A673 (cell line): ENCODE data around the gene TFF2. TPM values are rescaled to one million over a fixed set of nuclear protein-coding genes. Genes with fewer than 3 reads are reported as not detected.

Experiments used
- BruUV-seq: library from RNA; stranded (reverse); fragments of 400-500 nt; replicated peaks from 2 replicates; lab custom pipeline; 2021; lab: Mats Ljungman, UMichigan
- CTCF ChIA-PET: fragments of 300-600 bp; sonication (Branson Sonifier 250); formaldehyde crosslinking; loops from one replicate; lab custom pipeline; 2022; ENCODE audit warnings: antibody characterized with exemption; lab: Charles Lee
- POLR2A ChIA-PET: fragments of 300-600 bp; sonication (Branson Sonifier 250); formaldehyde crosslinking; loops from one replicate; lab custom pipeline; 2022; ENCODE audit warnings: antibody characterized with exemption; ENCODE audit not compliant: low non-redundant PET; lab: Charles Lee
- DNase-seq: peaks from one replicate; pipeline ENCODE4 v3.0.0-alpha.2; 2015; ENCODE audit warnings: low spot score
- H3K27ac ChIP-seq: fragments of 200-600 bp; sonication (generic); 2 replicates; pipeline ENCODE4 v1.5.1; 2016; ENCODE audit warnings: mixed run types, low read depth, mild to moderate bottlenecking, mixed read lengths, antibody characterized with exemption, low read length; ENCODE audit not compliant: poor library complexity, severe bottlenecking
- H3K27me3 ChIP-seq: fragments of 200-600 bp; sonication (generic); replicated peaks from 2 replicates; pipeline ENCODE4 v1.6.1; 2017; ENCODE audit warnings: mixed run types, low read depth, mild to moderate bottlenecking, mixed read lengths, antibody characterized with exemption, low read length; ENCODE audit not compliant: insufficient read depth, poor library complexity
- H3K36me3 ChIP-seq: fragments of 200-600 bp; sonication (generic); 2 replicates; pipeline ENCODE4 v1.6.1; 2016; ENCODE audit warnings: mixed run types, mild to moderate bottlenecking, mixed read lengths, antibody characterized with exemption, low read length; ENCODE audit not compliant: insufficient read depth, poor library complexity, severe bottlenecking
- H3K4me1 ChIP-seq: fragments of 200-600 bp; sonication (generic); 2 replicates; pipeline ENCODE4 v1.6.1; 2017; ENCODE audit warnings: mixed run types, mild to moderate bottlenecking, mixed read lengths, antibody characterized with exemption, low read length; ENCODE audit not compliant: insufficient read depth, poor library complexity, severe bottlenecking
- H3K4me3 ChIP-seq: fragments of 200-600 bp; sonication (generic); 2 replicates; pipeline ENCODE4 v1.5.1; 2016; ENCODE audit warnings: low read depth, mixed run types, mild to moderate bottlenecking, mixed read lengths, low read length; ENCODE audit not compliant: poor library complexity, severe bottlenecking
- H3K9me3 ChIP-seq: fragments of 200-600 bp; sonication (generic); 2 replicates; pipeline ENCODE4 v1.6.1; 2016; ENCODE audit warnings: mixed run types, low read depth, mild to moderate bottlenecking, mixed read lengths, antibody characterized with exemption, low read length; ENCODE audit not compliant: poor library complexity, severe bottlenecking
- EZH2 ChIP-seq: fragments of 200-600 bp; sonication (generic); IDR thresholded peaks from 2 replicates; pipeline ENCODE4 v1.6.1; 2017; ENCODE audit warnings: borderline replicate concordance, low read depth, mild to moderate bottlenecking, mixed read lengths, antibody characterized with exemption, low read length; ENCODE audit not compliant: poor library complexity, severe bottlenecking
- intact Hi-C: fragments of 100-400 bp; cut with micrococcal nuclease; formaldehyde crosslinking; loops from one replicate; pipeline ENCODE4 v1.10.0; 2022; ENCODE audit not compliant: unreplicated experiment
- total RNA-seq: library from RNA; stranded (reverse); gene quantifications from 2 replicates; pipeline ENCODE4 v1.2.3, GENCODE V29; 2021
- TF ChIP-seq, protein P1 (sequence below): fragments of 300-800, 200-600 bp; sonication (generic); conservative IDR thresholded peaks from 2 replicates; pipeline ENCODE4 v1.5.1; 2017; ENCODE audit warnings: low read depth, mild to moderate bottlenecking, antibody characterized with exemption, low read length, moderate library complexity, mixed read lengths

Gene TFF2
- total RNA-seq, 1 experiment from 2014 or later: not detected

DNA sequence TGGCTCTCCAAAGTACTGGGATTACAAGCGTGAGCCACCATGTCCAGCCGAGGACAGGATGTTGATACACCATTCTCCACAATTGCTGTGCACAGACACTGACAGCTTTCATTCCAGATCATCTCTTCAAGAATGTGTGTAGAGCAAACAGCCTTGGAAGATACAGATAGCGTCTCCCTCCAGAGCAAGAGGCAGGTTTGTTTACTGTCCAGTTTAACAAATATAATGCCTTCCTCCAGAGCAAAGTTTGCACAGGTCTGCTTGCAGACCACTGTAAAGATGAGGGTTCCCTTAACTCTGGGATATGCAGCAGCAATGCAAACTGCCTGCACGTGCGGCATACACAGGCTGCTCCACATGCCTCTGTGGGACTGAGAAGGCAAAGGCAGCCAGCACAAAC is 40.5 kb upstream of the TFF2 start:
- no peak overlapping the region for H3K27ac ChIP-seq
- no peaks in the 10 kb centered on the region for H3K9me3 ChIP-seq
- intact Hi-C loops: no loop called here
- TF ChIP-seq, protein P1, sequence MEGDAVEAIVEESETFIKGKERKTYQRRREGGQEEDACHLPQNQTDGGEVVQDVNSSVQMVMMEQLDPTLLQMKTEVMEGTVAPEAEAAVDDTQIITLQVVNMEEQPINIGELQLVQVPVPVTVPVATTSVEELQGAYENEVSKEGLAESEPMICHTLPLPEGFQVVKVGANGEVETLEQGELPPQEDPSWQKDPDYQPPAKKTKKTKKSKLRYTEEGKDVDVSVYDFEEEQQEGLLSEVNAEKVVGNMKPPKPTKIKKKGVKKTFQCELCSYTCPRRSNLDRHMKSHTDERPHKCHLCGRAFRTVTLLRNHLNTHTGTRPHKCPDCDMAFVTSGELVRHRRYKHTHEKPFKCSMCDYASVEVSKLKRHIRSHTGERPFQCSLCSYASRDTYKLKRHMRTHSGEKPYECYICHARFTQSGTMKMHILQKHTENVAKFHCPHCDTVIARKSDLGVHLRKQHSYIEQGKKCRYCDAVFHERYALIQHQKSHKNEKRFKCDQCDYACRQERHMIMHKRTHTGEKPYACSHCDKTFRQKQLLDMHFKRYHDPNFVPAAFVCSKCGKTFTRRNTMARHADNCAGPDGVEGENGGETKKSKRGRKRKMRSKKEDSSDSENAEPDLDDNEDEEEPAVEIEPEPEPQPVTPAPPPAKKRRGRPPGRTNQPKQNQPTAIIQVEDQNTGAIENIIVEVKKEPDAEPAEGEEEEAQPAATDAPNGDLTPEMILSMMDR: no peak
- TF ChIP-seq EZH2: no peak
- POLR2A ChIA-PET: no interaction called here
- no TSS peak for BruUV-seq
- CTCF ChIA-PET: no interaction called here
- H3K4me1 ChIP-seq: peaks cover 7% of the 10 kb centered on the region
- no peak overlapping the region for H3K4me3 ChIP-seq
- no peaks in the 10 kb centered on the region for H3K27me3 ChIP-seq
- DNase-seq: no peak
- no peaks in the 10 kb centered on the region for H3K36me3 ChIP-seq

GRCh38 chr21:42390696-42391095 is 39.9 kb upstream of the TFF2 start:
- no peak overlapping the region for H3K4me3 ChIP-seq
- BruUV-seq: no TSS peak
- no peaks in the 10 kb centered on the region for H3K27me3 ChIP-seq
- ChIA-PET CTCF (no interaction called here), POLR2A (no interaction called here)
- no peak for TF ChIP-seq EZH2
- TF ChIP-seq, protein P1: no peak
- H3K27ac ChIP-seq: no peak overlapping the region
- no peaks in the 10 kb centered on the region for H3K9me3 ChIP-seq
- no peak for DNase-seq
- H3K36me3 ChIP-seq: no peaks in the 10 kb centered on the region
- H3K4me1 ChIP-seq: peaks cover 7% of the 10 kb centered on the region
- intact Hi-C loops: no loop called here

DNA sequence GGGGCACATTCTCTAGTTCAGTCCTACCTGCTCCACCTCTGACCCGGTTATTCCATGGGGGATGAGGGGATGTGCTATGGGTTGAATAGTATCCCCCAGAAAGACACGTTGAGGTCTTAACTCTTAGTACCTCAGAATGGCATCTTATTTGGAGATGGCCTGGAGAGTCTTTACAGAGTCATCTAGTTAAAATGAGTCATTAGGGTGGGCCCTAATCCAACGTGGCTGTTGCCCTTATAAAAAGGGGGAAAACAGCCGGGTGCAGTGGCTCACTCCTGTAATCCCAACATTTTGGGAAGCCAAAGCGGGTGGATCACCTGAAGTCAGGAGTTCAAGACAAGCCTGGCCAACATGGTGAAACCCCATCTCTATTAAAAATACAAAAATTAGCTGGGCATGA is 39.4 kb upstream of the TFF2 start:
- ChIA-PET CTCF (no interaction called here), POLR2A (no interaction called here)
- no peak overlapping the region for H3K4me3 ChIP-seq
- no peaks in the 10 kb centered on the region for H3K27me3 ChIP-seq
- no peaks in the 10 kb centered on the region for H3K36me3 ChIP-seq
- BruUV-seq: no TSS peak
- H3K4me1 ChIP-seq: peaks cover 7% of the 10 kb centered on the region
- no peaks in the 10 kb centered on the region for H3K9me3 ChIP-seq
- DNase-seq: no peak
- H3K27ac ChIP-seq: no peak overlapping the region
- TF ChIP-seq, protein P1: no peak
- TF ChIP-seq EZH2: no peak
- intact Hi-C loops: no loop called here
